Esophagus (tissue), 2 donors: ENCODE results near the gene PDLIM3. TPM values are rescaled to one million over a fixed set of nuclear protein-coding genes. Genes with fewer than 3 reads are reported as not detected.

Source experiments
- H3K27ac ChIP-seq, 2 donors: one replicate each; pipeline ENCODE4 v1.5.1; 2013; ENCODE audit warnings: low read depth in 2 of 2, mild to moderate bottlenecking in 2 of 2, inconsistent platforms in 1 of 2, low read length in 1 of 2, moderate library complexity in 1 of 2
- H3K27me3 ChIP-seq, 2 donors: one replicate each; pipeline ENCODE4 v1.6.1; 2013; ENCODE audit warnings: low read length in 2 of 2, control low read depth in 1 of 2, mild to moderate bottlenecking in 1 of 2; ENCODE audit not compliant: insufficient read depth in 2 of 2, control insufficient read depth in 1 of 2
- H3K36me3 ChIP-seq, 2 donors: one replicate each; pipeline ENCODE4 v1.6.1; 2013; ENCODE audit warnings: low read length in 1 of 2; ENCODE audit not compliant: control insufficient read depth in 2 of 2, insufficient read depth in 2 of 2
- H3K4me1 ChIP-seq, 2 donors: one replicate each; pipeline ENCODE4 v1.6.1; 2013; ENCODE audit warnings: low read length in 1 of 2; ENCODE audit not compliant: control insufficient read depth in 2 of 2, insufficient read depth in 2 of 2
- H3K4me3 ChIP-seq, 2 donors: one replicate each; pipeline ENCODE4 v1.5.1; 2013; ENCODE audit warnings: low read length in 2 of 2, mild to moderate bottlenecking in 2 of 2, low read depth in 1 of 2, moderate library complexity in 1 of 2
- H3K9me3 ChIP-seq, 2 donors: one replicate each; pipeline ENCODE4 v1.6.1; 2013; ENCODE audit warnings: mild to moderate bottlenecking in 2 of 2, low read depth in 1 of 2, low read length in 1 of 2, moderate library complexity in 1 of 2; ENCODE audit not compliant: control insufficient read depth in 2 of 2, insufficient read depth in 1 of 2
- WGBS, 2 donors: extraction: QIAGEN DNeasy Blood & Tissue Kit; methylation state at CpG; one replicate each; pipeline ENCODE4 v1.1.7; 2013; 5-methylcytosine and 5-hydroxymethylcytosine counted together
- polyA plus RNA-seq, 2 donors: library from polyadenylated mRNA; stranded (reverse); fragments of 200-250 nt; gene quantifications; one replicate each; pipeline ENCODE4 v1.2.3, GENCODE V29; 2013
- donor health status: healthy with polysubstance abuse.
- donor health status: Bipolar disorder and iron deficiency.

The PDLIM3 gene
- polyA plus RNA-seq, 2 donors, result 24.2 to 62.8 TPM

DNA sequence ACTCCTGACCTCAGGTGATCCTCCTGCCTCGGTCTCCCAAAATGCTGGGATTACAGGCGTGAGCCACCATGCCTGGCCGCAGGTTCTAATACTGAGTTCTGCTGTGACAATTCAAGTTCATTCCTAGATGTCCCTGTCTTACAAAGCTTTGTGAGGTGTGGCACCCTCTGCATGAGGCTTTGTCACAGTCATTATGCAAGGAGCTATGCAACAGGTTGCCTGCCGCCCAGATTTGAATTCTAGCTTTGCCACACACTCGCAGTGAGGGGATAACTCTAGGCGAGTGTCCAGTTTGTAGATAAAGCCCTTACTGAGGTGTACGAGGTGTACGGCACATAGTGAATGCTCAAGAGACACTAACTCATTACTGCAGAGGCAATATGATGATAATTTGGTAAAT lies 67.3 kb downstream of the PDLIM3 start:
- WGBS, 2 donors, result 91 to 93% methylated on average over 8 of the region's 8 CpGs
- Histone ChIP-seq H3K9me3 (no peaks in the 10 kb centered on the region), H3K4me1 (peaks cover 0 to 4% of the 10 kb centered on the region in 2 donors), H3K27ac (no peak overlapping the region), H3K36me3 (no peaks in the 10 kb centered on the region), H3K4me3 (no peak overlapping the region), H3K27me3 (no peaks in the 10 kb centered on the region)

- Histone ChIP-seq H3K9me3 (no peaks in the 10 kb centered on the region), H3K36me3 (no peaks in the 10 kb centered on the region)
- 73 to 80% methylated on average over 4 of the region's 4 CpGs for whole genome bisulfite sequencing, 2 donors
Observed at GRCh38 chr4:185467101-185467500, 68.2 kb downstream of the PDLIM3 start.

GRCh38 chr4:185465707-185466106 lies 69.6 kb downstream of the PDLIM3 start:
- no peaks in the 10 kb centered on the region for H3K36me3 ChIP-seq

More at GRCh38 chr4:185467101-185467500, 68.2 kb downstream of the PDLIM3 start:
- H3K27ac ChIP-seq, result no peak overlapping the region
- no peak overlapping the region for H3K4me3 ChIP-seq
- H3K4me1 ChIP-seq, result peaks cover 0 to 4% of the 10 kb centered on the region in 2 donors
- H3K27me3 ChIP-seq, result no peaks in the 10 kb centered on the region

DNA sequence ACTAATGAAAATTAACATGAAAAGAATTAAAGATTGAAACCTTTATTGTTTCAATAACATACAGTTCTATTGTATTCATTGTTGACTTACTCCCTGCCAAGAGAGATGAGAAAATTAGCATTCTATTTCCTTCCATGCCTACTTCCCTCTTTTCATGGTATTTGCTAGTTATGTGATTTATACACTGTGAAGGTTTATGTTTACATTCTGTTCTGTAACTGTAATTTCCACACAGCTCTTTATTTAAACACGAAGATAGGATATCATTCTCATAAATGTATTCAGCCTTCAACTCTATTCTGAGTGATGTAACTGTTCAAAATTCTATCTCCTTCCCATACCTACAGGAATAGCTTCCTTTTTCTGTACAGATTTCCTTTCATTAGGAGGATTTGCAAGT lies 70.4 kb downstream of the PDLIM3 start:
- WGBS, 2 donors, result 11 to 33% methylated on average over 1 of the region's 1 CpG
- Histone ChIP-seq H3K27me3 (no peaks in the 10 kb centered on the region), H3K36me3 (no peaks in the 10 kb centered on the region), H3K4me3 (no peak overlapping the region), H3K9me3 (no peaks in the 10 kb centered on the region), H3K4me1 (no peaks in the 10 kb centered on the region), H3K27ac (no peak overlapping the region)

More at GRCh38 chr4:185465707-185466106, 69.6 kb downstream of the PDLIM3 start:
- H3K27ac ChIP-seq, result no peak overlapping the region
- H3K9me3 ChIP-seq, result no peaks in the 10 kb centered on the region
- H3K27me3 ChIP-seq, result no peaks in the 10 kb centered on the region
- no peak overlapping the region for H3K4me3 ChIP-seq
- 75 to 88% methylated on average over 3 of the region's 3 CpGs for WGBS, 2 donors
- H3K4me1 ChIP-seq, result peaks cover 0 to 3% of the 10 kb centered on the region in 2 donors

DNA sequence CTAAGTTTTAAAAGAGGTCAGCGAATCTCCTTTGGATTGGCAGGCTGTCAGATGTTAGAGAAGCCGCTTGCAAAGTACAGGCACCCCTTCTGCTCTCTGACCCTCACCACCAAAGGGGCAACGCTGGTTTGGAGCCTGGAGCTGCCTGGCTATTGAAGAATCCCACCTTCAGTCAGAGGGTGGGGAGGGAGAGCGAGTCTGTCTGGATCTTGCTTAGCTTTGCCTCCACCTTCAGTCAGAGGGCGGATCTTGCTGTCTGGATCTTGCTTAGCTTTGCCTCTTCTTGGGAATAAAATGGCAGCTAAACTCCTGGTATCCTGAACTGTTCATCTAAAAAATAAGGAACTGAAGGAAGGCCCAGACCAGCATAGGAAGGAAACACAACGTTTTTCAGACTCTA lies 71.1 kb downstream of the PDLIM3 start:
- Histone ChIP-seq H3K4me3 (no peak overlapping the region), H3K4me1 (no peaks in the 10 kb centered on the region), H3K27me3 (no peaks in the 10 kb centered on the region), H3K27ac (no peak overlapping the region), H3K36me3 (no peaks in the 10 kb centered on the region), H3K9me3 (no peaks in the 10 kb centered on the region)
- WGBS, 2 donors, result 59 to 68% methylated on average over 6 of the region's 6 CpGs

DNA sequence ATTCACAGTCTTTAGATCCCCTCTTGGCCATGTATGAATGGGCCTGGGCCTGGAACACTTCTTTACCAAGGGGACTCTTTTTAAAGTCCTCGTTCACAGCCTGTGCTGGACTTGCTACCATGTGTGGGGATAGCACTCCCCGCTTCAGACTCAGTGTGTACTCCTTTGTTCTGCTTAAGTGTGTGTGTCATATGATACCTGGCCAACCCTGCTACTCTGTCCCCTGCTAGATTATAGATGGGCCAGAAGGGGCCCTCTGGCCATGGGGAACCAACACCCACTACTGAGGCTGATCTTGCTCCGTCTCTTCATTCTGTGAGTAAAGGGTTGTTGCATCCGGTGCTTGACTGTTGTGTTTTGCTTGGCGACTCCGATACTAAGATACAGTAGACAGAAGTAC lies 71.8 kb downstream of the PDLIM3 start:
- Histone ChIP-seq H3K27ac (no peak overlapping the region), H3K9me3 (no peaks in the 10 kb centered on the region), H3K4me3 (no peak overlapping the region), H3K4me1 (no peaks in the 10 kb centered on the region), H3K27me3 (no peaks in the 10 kb centered on the region), H3K36me3 (no peaks in the 10 kb centered on the region)
- WGBS, 2 donors, result 92 to 95% methylated on average over 6 of the region's 6 CpGs

DNA sequence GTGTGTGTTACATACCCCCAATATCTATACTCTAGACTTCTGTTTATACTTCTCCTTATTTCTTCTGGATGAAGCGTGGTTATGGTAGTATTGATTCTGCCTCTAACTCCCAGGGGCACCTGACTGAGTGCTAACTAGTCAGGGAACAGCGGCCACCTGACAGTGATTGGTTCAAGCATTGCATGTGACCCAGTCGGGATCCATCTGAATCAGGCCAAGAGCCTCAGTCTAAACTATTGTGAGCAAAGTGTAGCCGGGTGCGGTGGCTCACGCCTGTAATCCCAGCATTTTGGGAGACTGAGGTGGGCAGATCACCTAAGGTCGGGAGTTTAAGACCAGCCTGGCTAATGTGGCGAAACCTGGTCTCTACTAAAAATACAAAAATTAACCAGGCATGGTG lies 73.7 kb downstream of the PDLIM3 start:
- WGBS, 2 donors, result 96 to 97% methylated on average over 8 of the region's 8 CpGs

DNA sequence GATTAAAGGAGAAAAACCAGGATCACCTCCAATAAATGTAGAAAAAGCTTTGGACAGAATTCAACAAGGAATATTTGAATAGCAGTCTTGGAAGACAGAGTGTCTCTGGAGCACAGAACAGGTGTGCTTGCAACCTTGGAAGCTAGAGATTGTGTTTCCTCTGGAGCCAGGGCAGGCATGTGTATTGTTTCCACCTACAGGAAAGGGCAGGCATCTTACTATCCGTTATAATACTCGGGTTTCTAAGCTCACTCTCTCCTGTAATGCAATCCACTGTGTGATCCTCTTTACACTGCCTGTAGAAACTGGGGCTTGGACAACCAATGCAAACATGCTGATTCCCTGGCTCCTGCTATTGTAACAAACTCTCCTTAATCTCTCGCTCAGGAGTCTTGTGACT lies 78.2 kb downstream of the PDLIM3 start:
- 43 to 54% methylated on average over 3 of the region's 3 CpGs for WGBS, 2 donors
- H3K36me3 ChIP-seq, result no peaks in the 10 kb centered on the region
- H3K9me3 ChIP-seq, result no peaks in the 10 kb centered on the region
- no peaks in the 10 kb centered on the region for H3K4me1 ChIP-seq
- H3K4me3 ChIP-seq, result no peak overlapping the region
- H3K27ac ChIP-seq, result no peak overlapping the region
- no peaks in the 10 kb centered on the region for H3K27me3 ChIP-seq

More for the DNA sequence above, 73.7 kb downstream of the PDLIM3 start:
- H3K36me3 ChIP-seq, result no peaks in the 10 kb centered on the region
- no peak overlapping the region for H3K27ac ChIP-seq
- no peak overlapping the region for H3K4me3 ChIP-seq
- H3K4me1 ChIP-seq, result no peaks in the 10 kb centered on the region
- H3K9me3 ChIP-seq, result no peaks in the 10 kb centered on the region
- no peaks in the 10 kb centered on the region for H3K27me3 ChIP-seq

GRCh38 chr4:185456131-185456530 lies 79.2 kb downstream of the PDLIM3 start:
- no peaks in the 10 kb centered on the region for H3K36me3 ChIP-seq
- 24 to 35% methylated on average over 2 of the region's 2 CpGs for WGBS, 2 donors
- no peaks in the 10 kb centered on the region for H3K9me3 ChIP-seq
- H3K4me1 ChIP-seq, result no peaks in the 10 kb centered on the region
- no peak overlapping the region for H3K27ac ChIP-seq
- H3K4me3 ChIP-seq, result no peak overlapping the region
- H3K27me3 ChIP-seq, result no peaks in the 10 kb centered on the region
